CD4-positive, alpha-beta T cell treated with Interleukin-4 for 4 hours (primary cell): ENCODE data around the gene SDF4.
"Not testable (repeated sequence)": the region's sequence is repeated elsewhere in the genome, so short reads cannot be mapped to it uniquely, and the experiment has no call there.

Experiments
- DNase-seq: peaks from one replicate; pipeline ENCODE4 v3.0.0-alpha.2; 2020

Gene SDF4

GRCh38 chr1:1196431-1197187 lies 35.2 kb downstream of the SDF4 start:
- DNase-seq = no peak

GRCh38 chr1:1195726-1196125 lies 36.1 kb downstream of the SDF4 start:
- not testable (repeated sequence) for DNase-seq

GRCh38 chr1:1194723-1195122 lies 37.1 kb downstream of the SDF4 start:
- DNase-seq = no peak

DNA sequence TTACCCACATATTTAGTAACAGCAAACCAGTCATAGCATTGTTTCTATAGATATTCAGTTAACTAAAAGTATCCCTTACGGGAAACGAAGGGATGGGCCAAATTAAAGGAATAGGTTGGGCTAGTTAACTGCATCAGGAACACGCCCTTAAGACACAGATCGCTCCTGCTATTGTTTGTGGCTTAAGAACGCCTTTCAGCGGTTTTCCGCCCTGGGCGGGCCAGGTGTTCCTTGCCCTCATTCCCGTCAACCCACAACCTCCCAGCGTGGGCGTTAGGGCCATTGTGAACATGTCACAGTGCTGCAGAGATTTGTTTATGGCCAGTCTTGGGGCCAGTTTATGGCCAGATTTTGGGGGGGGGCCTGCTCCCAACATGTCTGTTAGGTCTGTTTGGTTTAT lies 40.1 kb downstream of the SDF4 start:
- no peak for DNase-seq

DNA sequence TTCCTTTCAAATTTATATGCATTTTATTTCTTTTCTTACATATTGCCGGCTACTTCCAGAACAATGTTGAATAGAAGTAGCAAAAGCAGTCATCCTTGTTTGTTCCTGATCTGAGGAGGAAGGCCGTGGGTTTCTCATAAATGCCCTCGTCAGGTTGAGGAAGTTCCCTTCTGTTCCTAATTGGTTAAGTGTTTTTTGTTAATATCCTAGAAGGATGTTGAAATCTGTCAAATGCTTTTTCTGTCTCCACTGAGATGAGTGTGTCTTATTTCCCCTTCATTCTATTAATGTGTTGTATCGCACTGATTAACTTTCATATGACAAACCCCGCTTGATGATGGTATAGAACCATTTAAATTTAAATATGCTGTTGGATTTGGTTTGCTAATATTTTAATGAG lies 42.7 kb downstream of the SDF4 start:
- no peak for DNase-seq

DNA sequence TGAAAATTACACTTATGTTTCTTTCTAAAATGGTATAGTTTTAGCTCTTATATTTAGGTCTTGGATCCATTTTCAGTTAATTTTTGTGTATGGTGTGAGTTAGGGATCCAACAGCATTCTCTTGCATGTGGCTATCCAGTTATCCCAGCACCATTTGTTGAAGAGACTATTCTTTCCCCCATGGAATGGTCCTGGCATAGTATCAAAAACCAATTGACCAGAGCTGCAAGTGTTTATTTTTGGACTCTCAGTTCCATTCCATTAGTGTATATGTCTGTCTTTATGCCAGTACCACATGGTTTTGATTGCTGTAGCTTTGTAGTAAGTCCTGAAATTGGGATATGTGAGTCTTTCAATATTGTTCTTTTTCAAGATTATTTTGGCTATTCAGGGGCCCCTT lies 43.9 kb downstream of the SDF4 start:
- DNase-seq = no peak

- no peak for DNase-seq
Observed at GRCh38 chr1:1185101-1185765, 46.6 kb downstream of the SDF4 start.

GRCh38 chr1:1183833-1184775 lies 47.7 kb downstream of the SDF4 start:
- no peak for DNase-seq

GRCh38 chr1:1183221-1183747 lies 48.5 kb downstream of the SDF4 start:
- DNase-seq = no peak

- no peak for DNase-seq
Observed at GRCh38 chr1:1182491-1183220, 49.1 kb downstream of the SDF4 start.

GRCh38 chr1:1181938-1182410 lies 49.8 kb downstream of the SDF4 start:
- DNase-seq = no peak

DNA sequence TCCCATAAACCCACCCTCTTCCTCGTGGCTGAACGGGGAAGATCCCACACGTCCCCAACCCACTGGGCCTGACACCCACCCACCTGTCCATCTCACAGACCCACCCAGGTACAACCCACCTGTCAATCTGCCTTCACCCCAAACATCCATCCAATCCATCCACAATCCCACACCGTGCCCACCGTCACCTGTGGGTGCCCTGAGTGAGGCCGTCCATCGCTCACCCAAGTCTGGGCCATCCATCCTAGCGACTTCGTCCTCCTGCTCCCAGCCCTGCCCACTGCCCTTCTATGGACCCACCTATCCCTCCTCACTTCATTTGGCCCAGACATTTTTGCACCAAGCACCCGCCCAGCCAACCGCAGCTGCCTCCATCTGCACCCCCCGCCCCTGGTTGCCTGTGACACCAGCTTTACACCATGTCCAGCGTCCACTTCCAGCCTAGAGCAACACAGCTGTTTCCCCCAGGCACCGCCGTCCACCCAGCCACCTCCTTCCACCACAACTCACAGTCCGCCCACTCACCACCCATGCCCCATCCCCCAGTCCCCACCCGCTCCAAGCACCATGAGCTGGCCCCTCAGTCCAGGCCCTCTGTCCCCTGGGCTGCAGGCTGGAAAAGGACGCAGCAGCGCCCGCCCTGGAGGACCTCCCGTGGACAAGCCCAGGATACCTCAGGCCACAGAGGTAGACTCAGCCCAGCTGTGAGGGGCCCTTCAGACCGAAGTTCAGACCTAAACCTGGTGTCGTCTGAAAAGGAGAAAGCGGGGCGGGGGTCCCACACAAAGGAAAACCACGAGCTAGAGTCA lies 50.5 kb downstream of the SDF4 start:
- no peak for DNase-seq

DNA sequence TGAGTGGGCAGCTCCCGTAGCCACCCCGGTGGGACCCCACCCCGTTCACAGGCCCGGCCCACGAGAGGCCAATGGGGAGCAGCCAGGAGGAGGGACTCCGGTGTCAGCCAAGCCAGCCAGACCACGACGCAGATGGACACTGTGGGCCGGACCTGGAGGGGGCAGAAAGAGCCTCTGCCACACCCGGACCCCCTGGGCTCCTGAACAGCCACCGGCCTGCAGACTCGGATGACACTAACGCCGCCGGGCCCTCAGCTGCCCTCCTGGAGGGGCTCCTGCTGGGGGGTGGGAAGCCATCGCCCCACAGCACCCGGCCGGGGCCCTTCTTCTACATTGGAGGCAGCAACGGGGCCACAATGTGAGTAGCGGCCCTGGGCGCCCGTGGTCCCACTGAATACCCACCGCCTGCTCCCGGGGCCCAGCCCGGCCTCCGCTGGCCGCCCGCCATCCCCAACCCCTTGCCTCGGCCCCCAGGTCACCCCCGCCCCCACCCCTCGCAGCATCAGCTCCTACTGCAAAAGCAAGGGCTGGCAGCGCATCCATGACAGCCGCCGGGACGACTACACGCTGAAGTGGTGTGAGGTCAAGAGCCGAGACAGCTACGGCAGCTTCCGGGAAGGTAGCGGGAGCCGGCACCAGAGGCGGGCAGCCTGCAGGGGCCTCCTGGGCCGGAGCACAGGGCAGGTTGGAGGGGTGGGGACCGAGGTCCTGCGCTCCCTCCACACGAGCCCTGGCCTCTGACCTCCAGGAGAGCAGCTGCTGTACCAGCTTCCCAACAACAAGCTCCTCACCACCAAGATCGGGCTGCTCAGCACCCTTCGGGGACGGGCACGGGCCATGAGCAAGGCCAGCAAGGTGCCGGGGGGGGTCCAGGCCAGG lies 51.6 kb downstream of the SDF4 start:
- no peak for DNase-seq

DNA sequence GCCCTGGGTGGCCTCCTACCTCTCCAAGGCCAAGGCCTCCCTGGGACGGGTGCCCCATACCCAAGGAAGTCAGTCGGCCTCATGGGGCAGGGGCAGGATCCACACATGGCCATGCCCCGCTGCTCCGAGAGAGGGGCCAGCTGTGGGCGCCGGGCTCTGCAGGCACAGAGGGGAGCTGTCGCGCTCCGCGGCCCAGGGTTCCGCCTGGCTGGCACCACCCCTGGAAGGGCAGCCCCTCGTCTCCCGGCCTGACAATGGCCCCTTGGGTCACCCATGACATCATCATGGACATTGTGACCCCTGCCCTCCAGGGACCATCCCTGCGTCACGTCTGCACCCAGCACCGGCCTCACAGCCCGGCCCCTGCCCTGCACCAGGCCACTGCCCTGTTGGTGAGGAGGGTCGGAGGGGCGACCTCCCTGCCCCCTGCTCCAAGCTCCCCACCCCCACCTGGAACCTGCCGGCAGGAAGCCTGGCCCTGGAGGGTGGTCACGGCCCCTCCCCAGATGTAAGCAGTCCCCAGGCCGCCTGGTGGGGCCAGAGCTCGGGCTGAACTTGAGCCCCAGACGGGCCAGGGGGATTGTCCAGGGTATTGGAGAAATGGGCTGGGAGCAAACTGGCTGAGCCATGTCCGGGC lies 52.3 kb downstream of the SDF4 start:
- no peak for DNase-seq

DNA sequence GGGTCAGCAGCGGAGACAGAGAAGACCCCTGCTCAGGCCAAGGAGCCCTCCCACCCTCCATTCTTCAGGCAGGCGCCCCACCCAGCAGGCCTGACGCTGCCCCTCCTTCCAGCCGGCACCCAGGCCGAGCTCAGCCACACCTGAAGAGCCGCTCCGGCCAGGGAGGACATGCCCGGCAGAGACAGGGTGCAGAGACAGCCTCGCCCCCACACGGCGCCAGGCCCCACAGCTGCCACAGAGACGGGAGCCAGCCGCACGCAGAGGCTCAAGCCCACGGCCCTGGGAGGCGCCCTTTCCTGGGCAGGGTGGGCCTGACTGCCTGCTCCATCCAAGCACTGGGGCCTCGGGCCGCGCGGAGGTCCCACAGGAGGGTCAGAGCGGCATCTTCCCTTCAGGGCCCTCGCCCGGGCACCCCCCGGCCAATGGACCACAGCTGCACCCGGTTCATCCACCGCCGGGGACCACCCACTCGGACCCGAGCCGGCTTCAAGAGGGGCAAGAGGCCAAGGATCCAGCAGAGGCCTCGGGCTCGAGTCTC lies 52.9 kb downstream of the SDF4 start:
- no peak for DNase-seq

- DNase-seq = no peak
Observed at GRCh38 chr1:1177452-1178206, 54.2 kb downstream of the SDF4 start.

GRCh38 chr1:1176931-1177330 lies 54.9 kb downstream of the SDF4 start:
- no peak for DNase-seq

GRCh38 chr1:1176063-1176761 lies 55.6 kb downstream of the SDF4 start:
- DNase-seq = not testable (repeated sequence)
